Measurements from ENCODE around the gene BCO1.
A peak's percentile ranks its signal among the peaks of the same experiment; 100 is the strongest.

Gene BCO1

GRCh38 chr16:81315271-81316175, 77.0 kb downstream of the BCO1 start:
- H3K27ac Mint-ChIP-seq: peak overlapping the region; percentile 65
- H3K36me3 Mint-ChIP-seq: no peaks in the 10 kb centered on the region
- peak overlapping the region; percentile 96 for H3K4me3 Mint-ChIP-seq
- H3K4me1 Mint-ChIP-seq: peaks cover 75% of the 10 kb centered on the region
- no peaks in the 10 kb centered on the region for H3K9me3 Mint-ChIP-seq
- H3K27me3 Mint-ChIP-seq: no peaks in the 10 kb centered on the region

GRCh38 chr16:81316176-81316496, 77.6 kb downstream of the BCO1 start:
- Mint-ChIP-seq H3K36me3 (no peaks in the 10 kb centered on the region), H3K4me1 (peaks cover 75% of the 10 kb centered on the region), H3K9me3 (no peaks in the 10 kb centered on the region), H3K27ac (no peak overlapping the region), H3K27me3 (no peaks in the 10 kb centered on the region), H3K4me3 (peak overlapping the region; percentile 90)

- H3K27me3 Mint-ChIP-seq: no peaks in the 10 kb centered on the region
- peaks cover 2% of the 10 kb centered on the region for H3K36me3 Mint-ChIP-seq
- H3K4me1 Mint-ChIP-seq: peaks cover 61% of the 10 kb centered on the region
- H3K4me3 Mint-ChIP-seq: no peak overlapping the region
- no peaks in the 10 kb centered on the region for H3K9me3 Mint-ChIP-seq
- H3K27ac Mint-ChIP-seq: no peak overlapping the region
Observed at GRCh38 chr16:81318711-81319110, 80.2 kb downstream of the BCO1 start.

- Mint-ChIP-seq H3K4me1 (peaks cover 59% of the 10 kb centered on the region), H3K27ac (no peak overlapping the region), H3K27me3 (no peaks in the 10 kb centered on the region), H3K9me3 (no peaks in the 10 kb centered on the region), H3K36me3 (peaks cover 5% of the 10 kb centered on the region), H3K4me3 (no peak overlapping the region)
Observed at GRCh38 chr16:81319221-81319912, 80.9 kb downstream of the BCO1 start.

GRCh38 chr16:81321039-81321438, 82.5 kb downstream of the BCO1 start:
- H3K36me3 Mint-ChIP-seq: peaks cover 8% of the 10 kb centered on the region
- no peaks in the 10 kb centered on the region for H3K9me3 Mint-ChIP-seq
- peaks cover 56% of the 10 kb centered on the region for H3K4me1 Mint-ChIP-seq
- no peak overlapping the region for H3K4me3 Mint-ChIP-seq
- H3K27ac Mint-ChIP-seq: no peak overlapping the region
- no peaks in the 10 kb centered on the region for H3K27me3 Mint-ChIP-seq

GRCh38 chr16:81321536-81321935, 83.0 kb downstream of the BCO1 start:
- Mint-ChIP-seq H3K4me3 (no peak overlapping the region), H3K27ac (no peak overlapping the region), H3K27me3 (no peaks in the 10 kb centered on the region), H3K36me3 (peaks cover 8% of the 10 kb centered on the region), H3K4me1 (peaks cover 53% of the 10 kb centered on the region), H3K9me3 (no peaks in the 10 kb centered on the region)

- no peak overlapping the region for H3K27ac Mint-ChIP-seq
Observed at GRCh38 chr16:81324808-81325207, 86.3 kb downstream of the BCO1 start.

GRCh38 chr16:81327011-81327410, 88.5 kb downstream of the BCO1 start:
- peaks cover 19% of the 10 kb centered on the region for H3K4me1 Mint-ChIP-seq
- H3K27me3 Mint-ChIP-seq: no peaks in the 10 kb centered on the region
- no peak overlapping the region for H3K4me3 Mint-ChIP-seq
- H3K36me3 Mint-ChIP-seq: peaks cover 8% of the 10 kb centered on the region
- H3K27ac Mint-ChIP-seq: no peak overlapping the region
- H3K9me3 Mint-ChIP-seq: no peaks in the 10 kb centered on the region

More at GRCh38 chr16:81324808-81325207, 86.3 kb downstream of the BCO1 start:
- Mint-ChIP-seq H3K27me3 (no peaks in the 10 kb centered on the region), H3K36me3 (peaks cover 8% of the 10 kb centered on the region), H3K4me3 (no peak overlapping the region), H3K9me3 (no peaks in the 10 kb centered on the region), H3K4me1 (peaks cover 37% of the 10 kb centered on the region)

GRCh38 chr16:81327447-81328196, 89.1 kb downstream of the BCO1 start:
- H3K27me3 Mint-ChIP-seq: no peaks in the 10 kb centered on the region
- peaks cover 10% of the 10 kb centered on the region for H3K36me3 Mint-ChIP-seq
- no peaks in the 10 kb centered on the region for H3K9me3 Mint-ChIP-seq
- peaks cover 20% of the 10 kb centered on the region for H3K4me1 Mint-ChIP-seq
- H3K27ac Mint-ChIP-seq: no peak overlapping the region
- no peak overlapping the region for H3K4me3 Mint-ChIP-seq

GRCh38 chr16:81329947-81330346, 91.5 kb downstream of the BCO1 start:
- Mint-ChIP-seq H3K27ac (no peak overlapping the region), H3K36me3 (peaks cover 9% of the 10 kb centered on the region), H3K27me3 (no peaks in the 10 kb centered on the region), H3K4me1 (peaks cover 10% of the 10 kb centered on the region), H3K9me3 (no peaks in the 10 kb centered on the region), H3K4me3 (no peak overlapping the region)

- no peaks in the 10 kb centered on the region for H3K27me3 Mint-ChIP-seq
- H3K4me3 Mint-ChIP-seq: no peak overlapping the region
Observed at GRCh38 chr16:81333356-81333755, 94.9 kb downstream of the BCO1 start.

GRCh38 chr16:81335669-81336068, 97.2 kb downstream of the BCO1 start:
- H3K9me3 Mint-ChIP-seq: peaks cover 1% of the 10 kb centered on the region
- no peak overlapping the region for H3K4me3 Mint-ChIP-seq
- H3K4me1 Mint-ChIP-seq: peaks cover 21% of the 10 kb centered on the region
- peaks cover 19% of the 10 kb centered on the region for H3K36me3 Mint-ChIP-seq
- no peaks in the 10 kb centered on the region for H3K27me3 Mint-ChIP-seq
- H3K27ac Mint-ChIP-seq: peak overlapping the region; percentile 47

More at GRCh38 chr16:81333356-81333755, 94.9 kb downstream of the BCO1 start:
- Mint-ChIP-seq H3K4me1 (peaks cover 22% of the 10 kb centered on the region), H3K9me3 (no peaks in the 10 kb centered on the region), H3K36me3 (peaks cover 11% of the 10 kb centered on the region), H3K27ac (no peak overlapping the region)

- Mint-ChIP-seq H3K9me3 (peaks cover 6% of the 10 kb centered on the region), H3K27ac (no peak overlapping the region), H3K36me3 (peaks cover 22% of the 10 kb centered on the region), H3K4me3 (no peak overlapping the region), H3K4me1 (peaks cover 21% of the 10 kb centered on the region), H3K27me3 (no peaks in the 10 kb centered on the region)
Observed at GRCh38 chr16:81337097-81337496, 98.6 kb downstream of the BCO1 start.
